ENCODE data around the gene DLGAP1.
"Not testable (repeated sequence)": the region's sequence is repeated elsewhere in the genome, so short reads cannot be mapped to it uniquely, and the experiment has no call there.

DLGAP1 gene

DNA sequence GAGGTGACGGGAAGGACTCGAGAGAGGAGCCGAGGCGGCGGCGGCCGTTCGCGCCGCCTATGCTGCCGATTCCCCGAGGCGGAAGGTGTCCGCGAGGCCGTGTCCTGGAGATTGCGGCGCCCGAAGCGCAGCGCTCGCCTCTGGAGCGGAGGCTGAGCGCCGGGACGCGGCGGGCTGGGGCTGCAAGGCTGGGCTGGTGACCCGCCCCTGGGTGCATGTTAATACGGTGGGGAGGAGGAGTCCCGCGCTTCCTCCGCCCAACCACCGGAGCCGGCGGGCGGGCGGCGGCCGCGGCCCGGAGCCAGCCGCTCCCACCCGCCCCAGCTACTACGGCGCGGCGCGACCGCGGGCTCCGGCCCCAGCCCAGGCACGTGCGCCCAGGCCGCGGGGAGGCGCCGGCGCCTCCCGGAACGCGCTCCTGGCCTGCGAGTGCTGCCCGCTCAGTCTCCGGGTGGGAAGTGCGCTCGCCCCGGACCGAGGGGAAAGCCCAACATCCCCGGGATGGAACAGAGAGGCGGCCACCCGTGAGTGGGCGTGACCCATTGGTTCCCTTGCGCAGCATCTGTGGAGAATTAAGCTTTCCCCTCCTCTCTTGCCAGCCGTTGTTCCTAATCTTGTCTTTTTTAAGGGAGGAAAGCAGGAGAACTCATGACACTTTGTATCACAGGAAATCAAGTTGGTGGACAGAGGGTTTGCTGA, at the start of gene DLGAP1:
TSS of gene DLGAP1 (minus strand) at position 195 of the 699 bp plus-strand sequence.
- DNase-seq, result peak in 35 of 56 donors; percentile 4 to 69 (median 39)

GRCh38 chr18:4494703-4495284, 39.7 kb upstream of the DLGAP1 start:
- DNase-seq, result not testable (repeated sequence)

GRCh38 chr18:4468511-4468910, 13.4 kb upstream of the DLGAP1 start:
- DNase-seq, result no peak

GRCh38 chr18:4454537-4455112, 482 bp downstream of the DLGAP1 start:
- DNase-seq, result peak in 6 of 56 donors; percentile 9 to 46 (median 30)

DNA sequence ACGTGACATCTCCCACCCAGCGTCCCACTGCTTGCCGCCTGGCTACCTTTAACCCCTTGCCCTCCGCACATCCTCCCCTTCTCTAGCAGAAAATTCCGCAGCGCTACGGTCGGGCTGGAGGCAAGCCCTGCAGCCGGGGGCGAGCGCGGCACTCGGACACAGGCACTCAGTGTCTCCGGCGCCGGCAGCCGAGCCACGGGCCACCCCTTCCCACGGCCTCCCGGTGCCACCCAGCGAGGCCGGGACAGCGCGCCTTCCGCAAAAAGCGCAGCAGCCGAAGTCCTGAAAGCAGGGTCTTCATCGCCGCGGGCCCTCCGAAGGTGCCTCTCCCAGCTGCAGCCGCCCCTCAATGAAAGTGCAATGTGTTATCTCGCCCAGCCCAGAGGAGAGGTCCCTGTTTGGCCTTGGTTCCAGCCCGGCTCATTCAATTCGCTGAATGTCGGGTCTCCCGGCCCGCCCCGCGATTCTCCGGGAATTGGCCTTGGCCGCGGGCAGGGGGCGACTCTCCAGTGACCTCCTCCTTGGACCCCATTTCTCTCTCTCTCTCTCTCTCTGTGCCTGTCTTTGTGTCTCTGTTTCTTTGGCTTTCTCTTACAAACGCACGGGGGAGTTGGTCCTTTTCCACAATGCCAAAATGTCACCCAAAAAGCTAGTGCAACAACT, 1.1 kb downstream of the DLGAP1 start:
- peak in 14 of 56 donors; percentile 2 to 57 (median 17) for DNase-seq

DNA sequence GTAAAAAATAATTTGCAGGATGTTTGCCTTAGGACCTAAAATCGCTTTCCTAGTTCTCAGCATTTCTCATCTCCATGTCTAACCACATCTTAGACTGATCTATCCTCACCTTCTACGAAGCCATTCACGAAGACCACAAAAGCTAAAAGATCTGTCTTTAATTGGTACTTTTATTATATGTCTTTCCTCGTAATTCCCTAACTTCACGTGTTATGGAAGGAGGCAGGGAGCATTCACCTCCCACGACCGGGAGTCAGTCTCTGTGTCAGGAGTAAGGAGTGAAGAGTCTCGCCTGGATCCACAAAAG, 1.6 kb downstream of the DLGAP1 start:
- DNase-seq, result no peak

- peak in 10 of 56 donors; percentile 1 to 35 (median 10) for DNase-seq
These were observed 4.9 kb downstream of the DLGAP1 start for GRCh38 chr18:4450065-4450658.

DNA sequence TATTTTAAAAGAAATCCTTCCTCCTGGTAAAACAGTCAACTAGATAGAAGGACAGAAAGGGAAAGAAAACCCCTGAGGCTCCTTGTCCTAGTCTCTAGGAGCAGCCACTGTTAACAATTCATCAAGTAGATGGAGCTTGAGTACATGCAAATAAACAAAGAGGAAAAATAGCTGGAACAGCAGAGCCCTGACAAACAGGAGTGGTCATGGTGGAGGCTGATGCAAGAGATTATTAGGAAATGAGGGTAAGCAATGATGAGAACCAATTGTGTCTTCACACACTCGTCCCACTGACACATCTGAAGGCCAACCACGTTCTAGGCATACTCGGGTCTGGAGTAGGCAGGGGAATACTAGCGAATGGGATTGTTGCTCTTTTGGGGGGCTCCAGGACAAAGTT, 9.2 kb downstream of the DLGAP1 start:
- no peak for DNase-seq

- no peak for DNase-seq
These were observed 10.8 kb downstream of the DLGAP1 start for GRCh38 chr18:4444306-4444705.

- no peak for DNase-seq
These were observed 14.0 kb downstream of the DLGAP1 start for GRCh38 chr18:4441098-4441497.

- DNase-seq, result no peak
These were observed 16.2 kb downstream of the DLGAP1 start for GRCh38 chr18:4438938-4439337.

DNA sequence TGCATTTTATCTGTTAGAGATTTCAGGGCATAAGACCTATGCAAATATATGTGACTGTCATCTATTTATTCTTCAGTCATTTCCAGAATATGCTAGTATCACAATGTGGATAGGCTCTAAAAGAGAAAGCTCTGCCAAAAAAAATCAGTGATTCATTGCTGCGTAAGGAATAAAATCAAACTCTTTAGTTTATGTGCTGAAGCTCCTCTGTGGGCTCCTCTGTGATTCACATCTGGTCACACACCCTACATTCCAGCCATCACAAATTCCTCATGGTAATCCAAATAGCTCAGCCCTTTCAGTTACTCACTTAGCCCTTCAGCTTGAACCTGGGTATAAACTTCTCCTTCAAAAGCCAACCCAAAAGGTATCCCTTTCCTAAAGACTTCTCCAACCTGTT, 21.4 kb downstream of the DLGAP1 start:
- DNase-seq, result no peak

GRCh38 chr18:4430836-4431235, 24.3 kb downstream of the DLGAP1 start:
- no peak for DNase-seq

DNA sequence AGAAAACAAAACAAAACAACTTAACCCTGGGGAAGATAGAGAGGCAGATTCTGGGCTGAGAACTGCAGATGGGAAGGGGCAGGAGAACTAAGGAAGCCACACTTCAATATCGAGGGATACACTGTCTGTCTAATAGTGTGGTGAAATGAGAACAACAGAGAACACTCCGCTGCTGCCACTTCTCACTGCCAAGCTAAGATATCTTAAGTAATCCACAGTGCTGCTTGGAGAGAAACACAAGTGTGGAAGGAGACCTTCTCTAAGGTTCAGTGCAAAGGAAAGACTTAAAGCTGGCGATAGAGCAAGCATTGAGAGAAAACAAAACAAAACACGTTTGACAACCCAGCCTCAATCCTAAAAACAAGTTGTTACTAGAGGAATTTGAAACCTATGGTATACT, 37.4 kb downstream of the DLGAP1 start:
- DNase-seq, result no peak

DNA sequence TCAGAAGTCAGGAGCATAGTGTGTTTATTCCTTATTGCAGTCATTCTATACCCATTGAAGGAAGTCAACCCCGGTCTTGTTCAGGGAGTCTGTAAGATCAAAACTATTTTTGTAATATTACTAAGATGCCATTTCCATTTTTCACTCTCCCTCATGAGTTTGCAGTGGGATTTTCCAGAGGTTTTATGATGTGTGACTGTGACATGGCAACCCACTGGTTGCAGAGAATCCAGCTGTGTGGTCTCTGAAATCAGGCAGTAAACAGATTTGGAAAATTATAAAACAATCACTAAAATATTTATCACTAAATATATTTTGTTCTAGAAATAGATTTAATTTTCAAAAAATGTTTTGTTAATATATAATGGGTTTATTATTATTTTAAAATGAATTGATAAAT, 38.1 kb downstream of the DLGAP1 start:
- DNase-seq, result no peak

DNA sequence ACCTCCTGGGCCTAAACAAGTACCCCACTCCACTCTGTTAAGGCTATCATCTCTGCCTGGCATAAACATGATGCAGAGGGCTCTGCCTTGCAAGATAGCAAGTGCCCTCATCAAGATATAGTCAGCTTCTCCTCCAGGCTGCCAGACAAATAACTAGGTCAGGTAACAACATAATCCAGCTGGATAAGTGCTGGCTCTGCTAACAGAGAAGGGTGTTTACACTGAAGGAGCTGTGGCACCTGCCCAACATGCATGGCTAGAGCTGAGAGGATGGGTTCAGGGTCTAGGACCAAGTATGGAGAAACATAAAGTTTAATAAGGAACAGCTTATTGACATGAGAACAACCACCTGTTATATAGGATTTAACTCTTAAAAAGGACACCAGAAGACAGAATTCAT, 42.8 kb downstream of the DLGAP1 start:
- no peak for DNase-seq

GRCh38 chr18:4406856-4407255, 48.3 kb downstream of the DLGAP1 start:
- no peak for DNase-seq

- DNase-seq, result no peak
These were observed 49.1 kb downstream of the DLGAP1 start for GRCh38 chr18:4405965-4406364.

- no peak for DNase-seq
These were observed 51.3 kb downstream of the DLGAP1 start for GRCh38 chr18:4403836-4404235.

- no peak for DNase-seq
These were observed 54.2 kb downstream of the DLGAP1 start for GRCh38 chr18:4400911-4401310.

DNA sequence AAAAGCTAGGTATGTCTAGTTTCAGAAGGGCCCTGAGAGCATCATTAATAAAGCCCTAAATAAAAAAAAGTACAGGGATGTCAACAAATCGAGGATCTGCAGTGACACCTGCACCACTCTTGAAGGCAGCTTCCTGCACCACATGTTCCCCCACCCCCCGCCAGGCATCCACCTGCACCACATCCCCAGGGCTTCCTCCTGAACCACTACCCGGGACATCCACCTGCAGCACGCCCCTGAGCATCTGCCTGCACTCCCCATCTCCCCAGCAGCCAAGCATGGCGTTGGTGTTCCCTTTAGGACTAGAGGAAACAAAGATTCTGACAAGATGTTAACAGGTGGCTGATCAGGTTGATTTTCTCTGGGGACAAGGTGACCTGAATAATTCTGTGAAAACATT, 55.2 kb downstream of the DLGAP1 start:
- no peak for DNase-seq

GRCh38 chr18:4394700-4395099, 60.4 kb downstream of the DLGAP1 start:
- no peak for DNase-seq

Measured in amygdala (tissue), 56 donors.